ENCODE data around the gene ETDC. TPM values are rescaled to one million over a fixed set of nuclear protein-coding genes. Genes with fewer than 3 reads are reported as not detected.
"Not testable (repeated sequence)": the region's sequence is repeated elsewhere in the genome, so short reads cannot be mapped to it uniquely, and the experiment has no call there.

The ETDC gene
- total RNA-seq, 1 experiment from 2014 or later, result not detected

GRCh38 chrX:135324463-135324862, 15.2 kb downstream of the ETDC start:
- in situ Hi-C loops (cut with HindIII; ENCODE audit: low pct_unique_long_range_greater_than_20kb, low sequenced_read_pairs), result no loop called here
- no peak for DNase-seq (ENCODE audit: low read depth, low spot score)

GRCh38 chrX:135325036-135325818, 15.9 kb downstream of the ETDC start:
- H3K27me3 ChIP-seq (ENCODE audit: control insufficient read depth, insufficient read depth, low read length); H3K4me3 ChIP-seq (ENCODE audit: low read depth in 2 of 2, low read length in 2 of 2); H3K36me3 ChIP-seq (ENCODE audit: control insufficient read depth, insufficient read depth, low read length); H3K27ac ChIP-seq (ENCODE audit: low read length); H3K9me3 ChIP-seq (ENCODE audit: control insufficient read depth, insufficient read depth, low read depth, low read length); intact Hi-C loops (cut with micrococcal nuclease; ENCODE audit: unreplicated experiment); ATAC-seq; H3K4me1 ChIP-seq (ENCODE audit: control insufficient read depth, insufficient read depth, low read length); DNase-seq (ENCODE audit: low read depth, low spot score); in situ Hi-C loops (cut with HindIII; ENCODE audit: low pct_unique_long_range_greater_than_20kb, low sequenced_read_pairs); POLR2A ChIA-PET; BruUV-seq (replicated peaks): not testable (repeated sequence)
- CTCF ChIA-PET, result interaction anchor here (0.6 kb wide), 1 partner anchor 214 kb away, joined by 3 read pairs; no protein-coding TSS in a partner anchor

More at GRCh38 chrX:135324463-135324862, 15.2 kb downstream of the ETDC start:
- ChIA-PET CTCF (no interaction called here), POLR2A (no interaction called here)
- BruUV-seq (replicated peaks), result no TSS peak
- no peaks in the 10 kb centered on the region for H3K36me3 ChIP-seq (ENCODE audit: control insufficient read depth, insufficient read depth, low read length)
- H3K4me3 ChIP-seq (ENCODE audit: low read depth in 2 of 2, low read length in 2 of 2), result no peak overlapping the region
- H3K27ac ChIP-seq (ENCODE audit: low read length), result no peak overlapping the region
- H3K27me3 ChIP-seq (ENCODE audit: control insufficient read depth, insufficient read depth, low read length), result no peaks in the 10 kb centered on the region
- intact Hi-C loops (cut with micrococcal nuclease; ENCODE audit: unreplicated experiment), result no loop called here
- no peaks in the 10 kb centered on the region for H3K4me1 ChIP-seq (ENCODE audit: control insufficient read depth, insufficient read depth, low read length)
- TF ChIP-seq POLR2AphosphoS5 (IDR thresholded peaks at IDR 0.05; ENCODE audit: low read depth, low read length) (no peak), TCF7L2 (IDR thresholded peaks at IDR 0.05; ENCODE audit: low read depth, low read length) (no peak), SIN3A (IDR thresholded peaks at IDR 0.05; ENCODE audit: borderline replicate concordance, insufficient read depth, low read depth, low read length) (no peak), CTCF (IDR thresholded peaks at IDR 0.05) (no peak)
- H3K9me3 ChIP-seq (ENCODE audit: control insufficient read depth, insufficient read depth, low read depth, low read length), result no peaks in the 10 kb centered on the region; the same call in 1 of the 2 replicates
- no peak for ATAC-seq

DNA sequence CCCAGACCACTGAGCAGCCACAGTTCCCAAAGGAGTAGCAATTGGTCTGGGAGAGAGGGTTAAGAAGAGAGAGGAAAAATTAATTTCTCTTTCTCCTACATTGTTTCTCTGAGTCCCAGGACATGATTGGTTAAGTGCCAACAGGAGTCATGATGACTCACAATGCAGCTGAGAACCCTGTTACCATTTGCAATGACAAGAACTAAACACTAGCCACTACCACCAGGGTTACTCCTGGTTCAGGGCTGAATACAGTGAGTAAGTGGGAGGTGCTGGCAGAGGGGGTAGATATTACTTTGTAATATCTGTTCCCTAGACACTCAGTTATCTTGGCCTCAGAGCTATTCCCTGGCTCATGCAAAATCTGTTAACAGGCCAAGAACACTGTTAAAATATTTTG, 18.0 kb downstream of the ETDC start:
- ChIA-PET CTCF (no interaction called here), POLR2A (no interaction called here)
- Histone ChIP-seq H3K27me3 (ENCODE audit: control insufficient read depth, insufficient read depth, low read length) (no peaks in the 10 kb centered on the region), H3K4me1 (ENCODE audit: control insufficient read depth, insufficient read depth, low read length) (no peaks in the 10 kb centered on the region), H3K9me3 (ENCODE audit: control insufficient read depth, insufficient read depth, low read depth, low read length) (no peaks in the 10 kb centered on the region), H3K36me3 (ENCODE audit: control insufficient read depth, insufficient read depth, low read length) (no peaks in the 10 kb centered on the region), H3K4me3 (ENCODE audit: low read depth in 2 of 2, low read length in 2 of 2) (no peak overlapping the region), H3K27ac (ENCODE audit: low read length) (no peak overlapping the region)
- in situ Hi-C loops (cut with HindIII; ENCODE audit: low pct_unique_long_range_greater_than_20kb, low sequenced_read_pairs) (no loop called here), intact Hi-C loops (cut with micrococcal nuclease; ENCODE audit: unreplicated experiment) (no loop called here)
- DNase-seq (ENCODE audit: low read depth, low spot score), result no peak
- no peak for ATAC-seq
- no TSS peak for BruUV-seq (replicated peaks)
- no peak for TF ChIP-seq POLR2AphosphoS5 (IDR thresholded peaks at IDR 0.05; ENCODE audit: low read depth, low read length)
- TF ChIP-seq TCF7L2 (IDR thresholded peaks at IDR 0.05; ENCODE audit: low read depth, low read length), result no peak
- no peak for TF ChIP-seq SIN3A (IDR thresholded peaks at IDR 0.05; ENCODE audit: borderline replicate concordance, insufficient read depth, low read depth, low read length)
- TF ChIP-seq CTCF (IDR thresholded peaks at IDR 0.05), result no peak
- TF ChIP-seq, protein P1, sequence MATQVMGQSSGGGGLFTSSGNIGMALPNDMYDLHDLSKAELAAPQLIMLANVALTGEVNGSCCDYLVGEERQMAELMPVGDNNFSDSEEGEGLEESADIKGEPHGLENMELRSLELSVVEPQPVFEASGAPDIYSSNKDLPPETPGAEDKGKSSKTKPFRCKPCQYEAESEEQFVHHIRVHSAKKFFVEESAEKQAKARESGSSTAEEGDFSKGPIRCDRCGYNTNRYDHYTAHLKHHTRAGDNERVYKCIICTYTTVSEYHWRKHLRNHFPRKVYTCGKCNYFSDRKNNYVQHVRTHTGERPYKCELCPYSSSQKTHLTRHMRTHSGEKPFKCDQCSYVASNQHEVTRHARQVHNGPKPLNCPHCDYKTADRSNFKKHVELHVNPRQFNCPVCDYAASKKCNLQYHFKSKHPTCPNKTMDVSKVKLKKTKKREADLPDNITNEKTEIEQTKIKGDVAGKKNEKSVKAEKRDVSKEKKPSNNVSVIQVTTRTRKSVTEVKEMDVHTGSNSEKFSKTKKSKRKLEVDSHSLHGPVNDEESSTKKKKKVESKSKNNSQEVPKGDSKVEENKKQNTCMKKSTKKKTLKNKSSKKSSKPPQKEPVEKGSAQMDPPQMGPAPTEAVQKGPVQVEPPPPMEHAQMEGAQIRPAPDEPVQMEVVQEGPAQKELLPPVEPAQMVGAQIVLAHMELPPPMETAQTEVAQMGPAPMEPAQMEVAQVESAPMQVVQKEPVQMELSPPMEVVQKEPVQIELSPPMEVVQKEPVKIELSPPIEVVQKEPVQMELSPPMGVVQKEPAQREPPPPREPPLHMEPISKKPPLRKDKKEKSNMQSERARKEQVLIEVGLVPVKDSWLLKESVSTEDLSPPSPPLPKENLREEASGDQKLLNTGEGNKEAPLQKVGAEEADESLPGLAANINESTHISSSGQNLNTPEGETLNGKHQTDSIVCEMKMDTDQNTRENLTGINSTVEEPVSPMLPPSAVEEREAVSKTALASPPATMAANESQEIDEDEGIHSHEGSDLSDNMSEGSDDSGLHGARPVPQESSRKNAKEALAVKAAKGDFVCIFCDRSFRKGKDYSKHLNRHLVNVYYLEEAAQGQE (IDR thresholded peaks at IDR 0.05; ENCODE audit: insufficient read depth in 1 of 2, low read depth in 2 of 2, low read length in 1 of 2), result no peak
